OCI-LY3 (cell line): ENCODE data around the gene LMNA.

Source experiments
- EZH2phosphoT487 ChIP-seq: fragments of 200-600 bp; shearing (Covaris generic); IDR thresholded peaks from 2 replicates; pipeline ENCODE4 v1.6.1; 2018; ENCODE audit warnings: antibody characterized with exemption, mixed run types, low read depth
- TF ChIP-seq, protein P1 (sequence below): fragments of 200-600, 300-600 bp; sonication (generic); IDR thresholded peaks from 2 replicates; pipeline ENCODE4 v1.5.1; 2014; ENCODE audit warnings: antibody characterized with exemption, low read length, low read depth

DNA sequence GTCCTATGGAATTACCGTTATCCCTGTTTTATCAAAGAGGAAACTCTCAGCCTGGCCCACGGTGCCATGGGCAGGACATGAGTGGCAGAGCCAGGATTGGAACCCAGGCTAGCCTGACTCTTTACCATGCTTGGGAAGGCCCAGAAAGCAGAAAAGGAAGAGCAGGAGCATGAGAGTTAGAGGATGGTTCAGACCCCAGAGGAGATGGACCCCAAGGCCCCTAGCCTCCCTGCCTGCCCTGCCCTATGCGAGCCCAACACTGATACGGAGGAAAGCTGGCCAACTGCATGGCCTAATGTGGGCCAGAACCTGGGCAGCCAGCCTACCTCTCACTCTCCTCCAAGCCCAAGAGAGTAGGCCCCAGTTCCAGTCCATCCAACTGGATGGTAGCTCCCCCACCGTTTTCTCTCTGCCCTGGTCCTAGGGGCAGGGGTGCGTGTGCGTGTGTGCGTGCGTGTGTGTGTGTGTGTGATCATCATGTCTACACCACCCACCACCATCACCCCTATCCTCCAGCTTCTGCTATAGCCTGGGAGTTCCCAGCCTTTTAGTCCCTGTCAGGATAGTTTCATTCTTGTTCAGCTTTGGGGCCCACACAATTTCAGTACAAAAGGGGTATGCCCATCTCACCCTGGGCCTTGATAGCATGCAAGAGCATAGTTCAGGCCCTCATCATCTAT lies 16.9 kb upstream of the LMNA start:
- no peak for TF ChIP-seq EZH2phosphoT487
- TF ChIP-seq, protein P1, sequence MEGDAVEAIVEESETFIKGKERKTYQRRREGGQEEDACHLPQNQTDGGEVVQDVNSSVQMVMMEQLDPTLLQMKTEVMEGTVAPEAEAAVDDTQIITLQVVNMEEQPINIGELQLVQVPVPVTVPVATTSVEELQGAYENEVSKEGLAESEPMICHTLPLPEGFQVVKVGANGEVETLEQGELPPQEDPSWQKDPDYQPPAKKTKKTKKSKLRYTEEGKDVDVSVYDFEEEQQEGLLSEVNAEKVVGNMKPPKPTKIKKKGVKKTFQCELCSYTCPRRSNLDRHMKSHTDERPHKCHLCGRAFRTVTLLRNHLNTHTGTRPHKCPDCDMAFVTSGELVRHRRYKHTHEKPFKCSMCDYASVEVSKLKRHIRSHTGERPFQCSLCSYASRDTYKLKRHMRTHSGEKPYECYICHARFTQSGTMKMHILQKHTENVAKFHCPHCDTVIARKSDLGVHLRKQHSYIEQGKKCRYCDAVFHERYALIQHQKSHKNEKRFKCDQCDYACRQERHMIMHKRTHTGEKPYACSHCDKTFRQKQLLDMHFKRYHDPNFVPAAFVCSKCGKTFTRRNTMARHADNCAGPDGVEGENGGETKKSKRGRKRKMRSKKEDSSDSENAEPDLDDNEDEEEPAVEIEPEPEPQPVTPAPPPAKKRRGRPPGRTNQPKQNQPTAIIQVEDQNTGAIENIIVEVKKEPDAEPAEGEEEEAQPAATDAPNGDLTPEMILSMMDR: no peak
